ENCODE results near the gene MYH13. TPM values are rescaled to one million over a fixed set of nuclear protein-coding genes. Genes with fewer than 3 reads are reported as not detected.
A peak's percentile ranks its signal among the peaks of the same experiment; 100 is the strongest.

Gene MYH13
- total and polyA plus RNA-seq, 2 of the 13 experiments (the other 11 are each of a cell fraction or from before 2014, with no cell fraction given): not detected

- no peak for ATAC-seq
- Histone ChIP-seq H3K4me3 (replicated peaks in 1 of 3; ENCODE audit: insufficient read depth in 1 of 3, low read depth in 2 of 3, low read length in 3 of 3) (no peak within 1 kb of the TSS), H3K9me3 (ENCODE audit: low read length) (no peaks in the 10 kb centered on the region), H3K79me2 (ENCODE audit: insufficient read depth, low read length) (no peaks in the 10 kb centered on the region), H3K9ac (ENCODE audit: insufficient read depth, low read depth, low read length) (no peak within 1 kb of the TSS), H2AFZ (ENCODE audit: low read length) (no peak within 1 kb of the TSS), H3K4me2 (ENCODE audit: low read depth, low read length) (no peak within 1 kb of the TSS), H4K20me1 (ENCODE audit: insufficient read depth, low read length) (no peaks in the 10 kb centered on the region), H3K27ac (ENCODE audit: extremely low read length, insufficient read depth, low read length) (no peak within 1 kb of the TSS), H3K4me1 (ENCODE audit: insufficient read depth, low read length) (no peaks in the 10 kb centered on the region), H3K27me3 (ENCODE audit: control insufficient read depth in 1 of 2, insufficient read depth in 2 of 2, low read length in 2 of 2) (no peaks in the 10 kb centered on the region), H3K36me3 (replicated peaks in 1 of 2; ENCODE audit: control insufficient read depth in 1 of 2, insufficient read depth in 2 of 2, low read length in 2 of 2) (no peaks in the 10 kb centered on the region)
- no peak for DNase-seq (ENCODE audit: low spot score)
- TF ChIP-seq PAF1 (CRISPR knock-in tag; IDR thresholded peaks at IDR 0.05) (no peak), SMARCC2 (IDR thresholded peaks at IDR 0.05) (no peak), MAFK (conservative IDR thresholded peaks at IDR 0.05 in 1 of 2, IDR thresholded peaks at IDR 0.05 in 1 of 2; ENCODE audit: low read length in 2 of 2) (peak in 1 of 2 experiments; percentile 15; a peak in 1 of 4 replicates), POLR2AphosphoS5 (IDR thresholded peaks at IDR 0.05; ENCODE audit: low read depth, low read length) (no peak)
- POLR2A ChIA-PET: no interaction called here
- 6% methylated on average over 7 of the region's 7 CpGs for WGBS (ENCODE audit: low lambda C conversion rate)
- no peak for FAIRE-seq
- BruUV-seq (replicated peaks): no TSS peak
- CTCF ChIA-PET (ENCODE audit: low intra/inter-chr PET ratio, low total read pairs): no interaction called here
- in situ Hi-C loops (cut with HindIII; ENCODE audit: extremely low pct_ligation_motif_present, low pct_unique_long_range_greater_than_20kb) (no loop called here), intact Hi-C loops (cut with micrococcal nuclease; ENCODE audit: unreplicated experiment) (no loop called here)
Measured at GRCh38 chr17:10421900-10422542, 49.2 kb upstream of the MYH13 start, which contains the start of gene MYH8. MYH8 (minus strand) TSS chr17:10421950; CDS start chr17:10420227, 1,723 bp downstream.

- ChIA-PET CTCF (ENCODE audit: low intra/inter-chr PET ratio, low total read pairs) (no interaction called here), POLR2A (no interaction called here)
- FAIRE-seq (no peak), DNase-seq (ENCODE audit: low spot score) (no peak), ATAC-seq (no peak)
- H3K36me3 ChIP-seq (replicated peaks in 1 of 2; ENCODE audit: control insufficient read depth in 1 of 2, insufficient read depth in 2 of 2, low read length in 2 of 2): no peaks in the 10 kb centered on the region
- 40% methylated on average over 2 of the region's 2 CpGs for WGBS (ENCODE audit: low lambda C conversion rate)
- no peaks in the 10 kb centered on the region for H3K79me2 ChIP-seq (ENCODE audit: insufficient read depth, low read length)
- no peak overlapping the region for H2AFZ ChIP-seq (ENCODE audit: low read length)
- H3K9ac ChIP-seq (ENCODE audit: insufficient read depth, low read depth, low read length): no peak overlapping the region
- in situ Hi-C loops (cut with HindIII; ENCODE audit: extremely low pct_ligation_motif_present, low pct_unique_long_range_greater_than_20kb): no loop called here
- no peak overlapping the region for H3K4me2 ChIP-seq (ENCODE audit: low read depth, low read length)
- H4K20me1 ChIP-seq (ENCODE audit: insufficient read depth, low read length): no peaks in the 10 kb centered on the region
- no TSS peak for BruUV-seq (replicated peaks)
- H3K27ac ChIP-seq (ENCODE audit: extremely low read length, insufficient read depth, low read length): no peak overlapping the region
- no peaks in the 10 kb centered on the region for H3K4me1 ChIP-seq (ENCODE audit: insufficient read depth, low read length)
- H3K9me3 ChIP-seq (ENCODE audit: low read length): no peaks in the 10 kb centered on the region
- H3K27me3 ChIP-seq (ENCODE audit: control insufficient read depth in 1 of 2, insufficient read depth in 2 of 2, low read length in 2 of 2): no peaks in the 10 kb centered on the region
- H3K4me3 ChIP-seq (replicated peaks in 1 of 3; ENCODE audit: insufficient read depth in 1 of 3, low read depth in 2 of 3, low read length in 3 of 3): no peak overlapping the region
- intact Hi-C loops (cut with micrococcal nuclease; ENCODE audit: unreplicated experiment): no loop called here
- TF ChIP-seq BCL6 (CRISPR knock-in tag; IDR thresholded peaks at IDR 0.05) (no peak), THAP8 (CRISPR knock-in tag; IDR thresholded peaks at IDR 0.05; ENCODE audit: borderline replicate concordance) (no peak), MTERF4 (CRISPR knock-in tag; IDR thresholded peaks at IDR 0.05) (no peak), SKI (IDR thresholded peaks at IDR 0.05; ENCODE audit: partially characterized antibody) (no peak), MEF2D (CRISPR knock-in tag; IDR thresholded peaks at IDR 0.05) (no peak), ZNF296 (CRISPR knock-in tag; conservative IDR thresholded peaks at IDR 0.05) (no peak), ZSCAN21 (CRISPR knock-in tag; IDR thresholded peaks at IDR 0.05; ENCODE audit: borderline replicate concordance) (no peak), ZBTB42 (CRISPR knock-in tag; IDR thresholded peaks at IDR 0.05) (no peak), ZFP1 (CRISPR knock-in tag; IDR thresholded peaks at IDR 0.05) (no peak), ZNF704 (CRISPR knock-in tag; IDR thresholded peaks at IDR 0.05; ENCODE audit: borderline replicate concordance) (no peak), TBX3 (IDR thresholded peaks at IDR 0.05; ENCODE audit: borderline replicate concordance) (no peak), KDM4B (CRISPR knock-in tag; IDR thresholded peaks at IDR 0.05) (no peak), ZNF432 (CRISPR knock-in tag; IDR thresholded peaks at IDR 0.05; ENCODE audit: borderline replicate concordance) (no peak)
Measured at GRCh38 chr17:10421211-10421610, 48.4 kb upstream of the MYH13 start.

Data from HepG2 (cell line).